Amygdala (tissue), 56 donors: Measurements from ENCODE around the gene VGLL1.
A peak's percentile ranks its signal among the peaks of the same experiment; 100 is the strongest.

Source experiments
- DNase-seq, 56 donors: peaks; one replicate each; lab custom pipeline; 2025; lab: John Stamatoyannopoulos, UW

The VGLL1 gene, protein sequence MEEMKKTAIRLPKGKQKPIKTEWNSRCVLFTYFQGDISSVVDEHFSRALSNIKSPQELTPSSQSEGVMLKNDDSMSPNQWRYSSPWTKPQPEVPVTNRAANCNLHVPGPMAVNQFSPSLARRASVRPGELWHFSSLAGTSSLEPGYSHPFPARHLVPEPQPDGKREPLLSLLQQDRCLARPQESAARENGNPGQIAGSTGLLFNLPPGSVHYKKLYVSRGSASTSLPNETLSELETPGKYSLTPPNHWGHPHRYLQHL

DNA sequence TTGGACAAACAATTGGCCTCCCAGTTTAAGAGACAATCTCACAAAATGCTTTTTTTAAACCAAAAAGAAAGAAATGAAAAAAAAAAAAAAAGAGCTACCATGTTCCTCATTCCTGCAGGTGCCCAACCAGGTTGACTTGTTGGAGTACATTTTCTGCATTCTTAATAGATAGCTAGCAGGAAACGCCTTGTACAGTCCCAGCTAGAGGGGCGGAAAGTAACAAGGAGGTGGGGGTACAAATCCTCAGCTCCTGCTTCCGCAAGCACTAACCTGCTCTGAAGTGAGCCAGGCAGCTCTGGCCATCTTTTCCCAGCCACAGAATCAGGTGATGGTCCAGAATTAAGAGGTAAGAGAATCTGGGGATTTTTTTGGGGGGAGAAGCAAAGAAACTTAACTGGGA, at the start of gene VGLL1:
VGLL1 (plus strand) TSS at position 265 of the 400 bp plus-strand sequence. CDS start 3,806 bp downstream, outside the sequence.
- no peak for DNase-seq

DNA sequence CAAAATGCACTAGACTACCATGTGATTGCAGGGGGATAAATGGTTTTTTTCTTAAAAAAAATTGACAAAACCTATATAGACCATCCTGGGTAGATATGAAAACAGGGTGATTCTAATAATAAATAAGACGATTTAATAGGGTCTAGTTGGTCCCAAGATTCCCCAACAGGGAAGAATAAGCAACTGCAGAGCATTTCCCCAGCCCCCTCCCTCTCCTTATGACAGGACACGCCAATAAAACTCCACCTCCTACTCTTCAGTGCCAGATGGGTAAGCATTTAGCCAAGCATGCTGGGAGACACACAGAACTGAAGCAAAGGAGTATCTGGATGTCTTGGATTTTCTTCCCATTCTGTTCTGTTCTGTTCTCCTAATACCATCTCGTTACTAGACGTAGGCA, 44.4 kb upstream of the VGLL1 start, which contains the start of gene BRS3:
BRS3 (plus strand) TSS at position 301 of the 400 bp plus-strand sequence. CDS start 168 bp downstream, outside the sequence.
- DNase-seq, result no peak

DNA sequence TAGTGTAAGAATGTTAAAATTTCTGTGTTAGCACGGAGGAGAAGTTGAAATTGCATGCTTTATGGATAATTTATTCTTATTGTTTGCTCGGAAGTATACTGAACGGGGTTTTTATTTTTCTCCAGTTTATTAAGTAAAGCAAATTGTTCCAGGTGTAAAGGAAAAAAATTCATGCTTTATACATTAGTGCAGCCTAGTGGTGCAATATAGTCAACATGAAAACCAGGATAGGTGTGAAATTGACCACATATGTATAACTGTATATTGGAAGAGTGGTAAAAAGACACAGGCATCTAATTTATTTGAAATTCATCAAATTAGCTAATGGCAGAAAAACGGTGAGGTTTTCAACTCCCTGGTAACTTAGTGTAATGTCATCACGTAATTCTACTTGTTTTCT, 43.3 kb upstream of the VGLL1 start:
- DNase-seq, result no peak

DNA sequence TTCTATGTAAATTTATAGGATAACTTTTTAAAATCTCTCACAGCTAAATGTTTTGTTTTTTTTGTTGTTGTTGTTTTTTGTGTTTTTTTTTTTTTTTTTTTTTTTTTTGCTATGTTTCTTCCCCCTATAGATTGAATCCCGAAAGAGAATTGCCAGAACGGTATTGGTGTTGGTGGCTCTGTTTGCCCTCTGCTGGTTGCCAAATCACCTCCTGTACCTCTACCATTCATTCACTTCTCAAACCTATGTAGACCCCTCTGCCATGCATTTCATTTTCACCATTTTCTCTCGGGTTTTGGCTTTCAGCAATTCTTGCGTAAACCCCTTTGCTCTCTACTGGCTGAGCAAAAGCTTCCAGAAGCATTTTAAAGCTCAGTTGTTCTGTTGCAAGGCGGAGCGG, 40.2 kb upstream of the VGLL1 start:
- no peak for DNase-seq

DNA sequence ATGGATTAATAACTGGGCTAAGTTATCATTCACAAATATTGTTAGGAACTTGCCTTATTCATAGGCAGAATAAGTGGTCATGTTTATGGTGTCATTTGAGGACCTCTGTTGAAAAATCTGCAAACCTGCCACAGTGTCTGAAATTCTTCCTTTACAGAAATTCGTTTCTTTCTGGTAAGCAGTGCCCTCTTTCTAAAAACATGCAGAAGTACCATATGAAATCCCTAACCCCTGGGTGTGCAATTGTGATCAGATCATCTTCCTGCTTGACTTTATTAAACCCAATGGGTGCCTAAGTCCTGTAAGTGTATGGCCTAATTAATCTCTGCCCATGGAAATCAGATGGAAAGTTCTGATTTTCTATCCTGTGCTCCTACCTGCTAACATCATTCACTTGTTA, 39.0 kb upstream of the VGLL1 start:
- no peak for DNase-seq

DNA sequence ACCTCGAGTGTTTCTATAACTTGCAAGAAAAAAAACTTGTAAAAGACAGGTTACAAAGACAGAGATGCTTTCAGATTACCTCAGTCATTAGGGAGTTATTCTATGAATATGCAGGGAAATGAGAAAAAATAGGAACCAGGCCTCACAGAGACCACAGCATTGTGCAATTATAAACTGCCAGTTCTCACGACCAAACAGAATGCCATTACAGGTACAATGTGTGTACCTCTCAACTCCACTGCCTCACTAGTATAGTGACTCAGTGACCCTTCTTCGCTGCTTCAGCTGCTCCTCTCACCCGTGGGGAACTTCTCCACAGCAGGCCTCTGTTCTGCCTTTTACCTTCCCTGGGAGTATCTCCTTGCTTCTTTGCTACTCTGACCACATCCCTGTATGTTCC, 37.0 kb upstream of the VGLL1 start:
- DNase-seq, result no peak

DNA sequence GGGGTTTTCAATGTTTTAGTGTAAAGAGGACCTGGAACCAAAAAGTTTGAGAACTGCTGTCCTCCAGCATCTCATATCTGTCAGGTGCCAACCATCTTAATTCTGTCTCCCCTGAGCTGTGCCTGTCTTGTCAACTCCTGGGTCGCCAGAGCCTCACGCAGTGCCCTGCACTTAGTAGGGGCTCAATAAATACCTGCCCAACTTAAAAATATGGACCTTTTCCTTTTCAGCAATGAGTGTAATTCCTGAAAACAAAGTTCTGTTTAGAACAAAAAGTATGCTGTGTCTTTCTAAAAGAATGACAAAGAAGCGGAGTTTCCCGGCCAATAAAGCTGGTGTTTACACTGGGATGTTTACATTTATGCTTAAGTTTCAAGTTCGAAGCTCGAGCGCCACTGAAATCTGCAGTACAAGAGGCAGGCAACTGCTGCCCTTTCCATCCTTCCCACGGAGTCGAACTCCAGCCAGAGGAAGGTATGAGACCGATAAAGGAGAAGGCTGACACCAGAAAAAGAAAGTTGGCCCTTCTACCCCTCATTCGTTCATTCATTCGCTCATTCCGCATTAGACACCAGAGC, 35.7 kb upstream of the VGLL1 start:
- DNase-seq, result peak in 2 of 56 donors; percentile 25 to 47

DNA sequence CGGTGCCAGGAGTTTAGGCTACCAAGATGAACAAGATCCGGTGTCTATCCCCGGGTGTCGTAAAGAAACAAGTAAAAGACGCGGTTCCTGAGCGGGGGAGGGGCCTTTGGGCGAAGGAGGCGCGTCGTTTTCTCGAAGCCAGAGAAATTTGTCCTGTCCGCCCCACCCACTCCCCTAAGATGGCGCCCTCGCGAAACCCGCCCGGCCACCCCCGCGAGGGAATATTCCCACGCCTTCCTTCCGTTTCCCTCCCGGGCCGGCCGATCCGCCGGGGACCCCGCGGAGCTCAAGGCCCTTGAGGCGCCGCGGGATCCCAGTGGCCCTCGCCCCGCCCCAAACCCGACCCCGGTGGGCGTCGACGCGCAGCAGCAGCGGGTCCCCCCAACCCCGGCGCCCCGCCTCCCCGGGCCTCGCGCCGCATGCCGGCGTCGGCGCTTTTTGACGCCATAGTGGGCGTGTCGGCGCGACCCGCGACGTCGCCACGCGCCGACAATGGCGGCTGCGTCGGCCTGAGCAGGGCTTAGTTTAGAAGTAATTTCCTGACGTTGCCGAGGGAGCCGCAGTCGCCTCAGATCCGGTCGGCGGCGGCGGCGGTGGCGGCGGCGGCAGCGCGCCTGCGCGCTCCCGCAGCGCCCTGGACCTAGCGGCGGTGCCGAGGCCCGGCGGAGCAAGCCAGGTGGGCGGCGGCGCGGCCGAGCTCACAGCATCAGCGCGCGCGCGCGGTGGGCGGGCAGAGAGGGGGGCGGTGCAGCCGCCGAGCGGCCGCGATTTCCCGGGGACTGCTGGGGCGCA, 35.1 kb upstream of the VGLL1 start:
- peak; percentile 5 to 87 (median 68) for DNase-seq

DNA sequence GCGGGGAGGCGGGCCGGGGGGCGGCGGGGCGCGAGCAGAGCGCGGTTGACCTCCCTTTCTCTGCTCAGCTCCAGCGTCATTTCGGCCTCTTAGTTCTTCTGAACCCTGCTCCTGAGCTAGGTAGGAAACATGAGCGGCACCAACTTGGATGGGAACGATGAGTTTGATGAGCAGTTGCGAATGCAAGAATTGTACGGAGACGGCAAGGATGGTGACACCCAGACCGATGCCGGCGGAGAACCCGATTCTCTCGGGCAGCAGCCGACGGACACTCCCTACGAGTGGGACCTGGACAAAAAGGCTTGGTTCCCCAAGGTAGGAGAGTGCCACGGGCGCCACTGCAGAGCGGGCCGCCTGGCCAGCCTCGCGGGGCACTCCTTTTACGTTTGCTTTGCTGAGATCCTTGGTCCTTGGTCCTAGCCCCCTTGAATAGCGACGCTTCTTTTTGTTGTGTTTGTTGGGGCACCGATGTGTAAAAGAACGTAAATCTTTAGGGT, 34.4 kb upstream of the VGLL1 start, which contains the start of gene HTATSF1:
HTATSF1 (plus strand) TSS at position 37 of the 497 bp plus-strand sequence; CDS start at position 130, 93 bp downstream.
- DNase-seq, result peak in 8 of 56 donors; percentile 10 to 56 (median 24)

DNA sequence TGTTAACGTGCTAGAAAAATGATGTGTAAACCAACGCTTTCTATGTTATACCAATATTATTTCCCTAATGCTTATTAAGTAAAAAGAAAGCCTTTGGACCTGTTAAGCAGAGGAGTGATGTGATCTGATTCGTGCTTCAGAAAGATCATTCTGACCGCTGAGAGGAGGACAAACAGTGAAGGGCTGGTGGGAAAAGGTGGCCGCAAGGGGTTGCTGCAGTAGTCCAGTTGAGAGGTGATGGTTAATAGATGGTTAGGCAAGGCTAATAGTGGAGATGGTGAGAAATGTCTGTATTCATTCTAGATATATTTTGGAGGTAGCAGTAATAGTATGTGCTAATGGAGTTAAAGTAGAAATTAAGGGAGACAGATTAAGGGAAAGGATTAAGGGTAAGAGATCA, 12.9 kb upstream of the VGLL1 start:
- DNase-seq, result no peak

DNA sequence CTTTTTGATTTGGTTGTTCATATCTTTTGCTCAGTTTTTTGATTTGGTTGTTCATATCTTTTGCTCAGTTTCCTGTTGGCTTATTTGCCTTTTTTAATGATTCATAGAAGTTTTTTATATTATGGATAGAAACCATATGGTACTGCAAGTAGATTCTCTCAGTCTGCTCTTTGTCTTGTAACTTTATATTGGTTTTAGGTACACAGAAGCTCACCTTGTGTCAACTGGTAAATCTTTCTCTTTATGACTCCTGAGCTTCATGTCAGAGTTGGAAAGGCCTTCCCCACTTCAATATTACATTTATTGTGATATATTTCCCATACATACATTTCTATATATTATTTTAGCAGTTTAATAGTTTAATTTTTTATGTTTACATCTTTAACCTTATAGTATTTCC, 8.2 kb upstream of the VGLL1 start:
- DNase-seq, result no peak

DNA sequence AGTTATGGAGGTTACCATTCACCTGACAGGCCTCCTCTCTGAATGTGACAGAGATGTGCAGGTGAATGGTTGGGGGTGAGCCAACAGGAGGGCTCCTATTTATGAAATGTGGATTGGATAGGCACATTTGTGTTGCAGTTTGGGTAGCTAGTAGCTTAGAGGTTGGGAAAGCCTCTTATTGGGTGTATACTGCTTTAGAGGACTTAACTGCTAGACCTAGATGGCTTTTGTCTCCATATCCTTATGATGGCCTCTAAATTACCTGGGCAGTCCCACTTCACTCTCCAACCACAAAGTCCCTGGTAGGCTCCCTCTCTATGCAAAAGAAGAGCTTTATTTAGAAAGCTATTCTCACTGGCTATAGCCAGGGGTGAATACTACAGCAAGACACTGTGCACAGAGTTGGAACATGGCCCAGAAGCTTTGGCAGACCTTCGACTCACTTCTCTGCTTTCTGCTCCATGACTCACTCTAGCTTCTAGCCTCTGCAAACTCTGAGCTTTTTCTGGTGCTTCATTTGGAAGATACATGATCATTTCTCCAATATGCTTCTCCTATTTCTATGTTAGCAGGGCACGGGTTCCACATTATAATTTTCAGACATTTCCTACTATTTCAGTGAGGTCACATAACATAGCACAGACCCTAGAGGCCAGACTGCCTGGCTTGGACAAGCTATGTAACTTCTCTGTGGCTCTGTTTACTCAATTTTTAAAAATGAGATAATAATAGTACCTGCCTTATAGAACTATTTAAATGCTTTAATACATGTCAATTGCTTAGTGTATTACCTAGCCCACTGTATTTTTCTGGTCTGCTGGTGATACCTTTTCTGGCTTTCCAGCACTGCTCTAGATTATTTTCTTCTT, 6.0 kb upstream of the VGLL1 start:
- peak in 25 of 56 donors; percentile 0 to 43 (median 3) for DNase-seq

DNA sequence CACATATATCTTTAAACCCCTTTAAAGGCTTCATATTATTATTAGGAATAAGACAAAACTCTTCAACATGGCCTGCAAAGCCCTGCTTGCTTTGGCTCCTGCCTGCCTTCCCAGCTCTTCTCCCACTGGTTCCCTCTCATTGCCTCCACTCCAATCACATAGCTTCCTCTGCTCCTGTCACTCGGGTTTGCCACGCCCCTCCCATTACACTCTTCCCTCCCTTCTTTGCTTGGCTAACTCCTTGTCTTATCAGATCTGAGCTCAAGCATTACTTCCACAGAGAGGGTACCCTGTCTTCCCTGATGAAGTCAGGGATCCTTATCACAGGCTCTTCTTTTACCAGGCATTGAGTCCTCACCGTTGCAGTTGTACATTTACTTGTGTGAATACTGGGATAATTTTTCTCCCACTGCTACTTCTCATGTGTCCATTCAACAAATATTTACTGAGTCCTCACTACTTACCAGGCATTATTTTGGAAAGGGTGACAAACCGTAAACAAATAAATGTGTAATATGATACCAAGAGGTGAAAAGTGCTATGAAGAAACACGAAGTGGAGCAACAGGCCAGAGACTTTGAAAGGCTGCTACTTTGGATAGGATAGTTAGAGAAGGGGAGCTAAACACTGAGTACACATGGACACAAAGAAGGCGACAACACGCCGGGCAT, 3.2 kb upstream of the VGLL1 start:
- no peak for DNase-seq

DNA sequence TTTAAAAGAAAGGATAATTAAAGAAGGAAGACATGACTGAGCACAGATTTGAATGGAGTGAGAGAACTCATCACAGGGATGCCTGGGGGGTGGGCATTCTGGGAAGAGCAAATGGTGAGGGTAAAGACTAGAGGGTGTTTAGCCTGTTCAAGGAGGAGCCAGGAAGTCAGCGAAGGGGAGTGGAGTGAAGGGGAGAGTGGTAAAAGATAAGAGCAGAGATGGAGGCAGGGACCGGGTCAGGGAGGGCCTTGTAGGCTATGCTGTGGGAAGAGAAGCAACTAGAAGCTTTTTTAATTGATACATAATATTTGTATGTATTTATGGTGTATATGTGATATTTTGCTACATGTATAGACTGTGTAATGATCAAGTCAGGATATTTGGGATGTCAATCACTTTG, 2.2 kb upstream of the VGLL1 start:
- no peak for DNase-seq

DNA sequence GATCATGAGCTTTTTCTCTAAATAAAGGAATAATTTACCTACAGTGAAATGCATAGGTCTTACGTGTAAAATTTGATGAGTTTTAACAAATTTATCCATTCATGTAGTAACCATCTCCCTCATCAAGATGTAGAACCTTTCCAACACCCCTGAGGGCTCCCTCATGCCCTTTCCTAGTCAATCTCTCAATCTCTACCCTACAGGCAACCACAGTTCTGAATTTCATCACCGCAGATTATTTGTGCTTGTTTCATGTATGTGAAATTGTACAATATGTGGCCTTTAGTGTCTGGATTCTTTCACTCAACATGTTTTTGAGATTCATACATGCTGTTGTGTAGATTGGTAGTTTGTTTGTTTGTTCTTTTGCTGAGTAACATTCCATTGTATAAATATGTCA, 2.1 kb downstream of the VGLL1 start:
- no peak for DNase-seq

DNA sequence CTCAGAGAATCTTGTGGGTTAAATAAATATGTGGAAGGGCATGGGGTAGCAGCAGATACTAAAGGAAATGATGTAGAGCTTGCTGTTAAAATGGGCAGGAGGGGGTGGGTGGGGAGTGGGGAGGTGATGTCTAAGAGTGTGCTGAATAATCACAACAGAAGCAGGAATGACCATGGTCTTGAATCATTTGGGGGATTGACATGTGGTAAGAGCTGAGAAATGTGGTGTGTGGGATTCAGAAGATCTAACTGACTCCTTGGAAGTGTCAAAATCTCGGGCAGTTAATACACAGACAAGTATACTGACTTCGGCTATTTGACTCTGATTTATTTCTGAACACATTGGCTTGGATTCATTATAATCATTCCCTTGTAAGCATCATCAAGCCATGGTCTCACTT, 6.8 kb downstream of the VGLL1 start:
- no peak for DNase-seq

DNA sequence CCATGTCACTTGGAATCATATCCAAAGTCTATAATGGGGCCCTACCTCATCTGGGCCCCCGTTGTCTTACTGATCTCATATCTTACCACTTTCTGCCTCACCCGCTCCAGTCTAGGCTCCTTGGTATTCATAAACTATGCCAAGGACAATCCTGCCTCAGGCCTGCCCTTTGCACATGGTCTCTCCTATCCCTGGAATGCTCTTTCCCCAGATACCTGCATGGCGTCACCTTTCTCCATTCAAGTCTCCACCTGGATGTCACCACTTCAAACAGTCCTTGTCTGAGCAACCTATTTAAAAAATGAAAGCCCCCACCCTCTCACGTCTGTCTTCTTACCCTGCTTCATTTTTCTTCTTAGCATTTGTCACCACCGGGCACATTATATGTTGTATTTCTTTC, 8.2 kb downstream of the VGLL1 start:
- DNase-seq, result no peak

DNA sequence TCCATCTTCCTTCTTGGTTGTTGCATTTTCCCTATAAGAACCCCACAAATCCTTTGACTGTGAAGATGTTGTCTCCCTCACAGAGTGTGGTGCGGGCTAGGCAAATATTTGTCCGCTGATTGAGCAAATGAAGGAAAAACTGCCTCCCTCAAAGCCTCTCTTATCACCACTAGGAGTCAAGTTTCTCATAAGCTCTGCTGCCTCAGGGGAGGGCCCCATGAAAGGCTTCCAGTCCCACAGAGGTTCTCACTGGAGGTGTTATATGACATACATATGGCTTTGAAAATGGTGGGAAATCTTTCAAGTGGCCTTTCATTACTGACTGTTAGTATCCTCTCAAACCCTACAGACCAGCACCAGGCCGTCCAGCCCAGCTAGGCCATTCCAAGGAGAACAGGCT, 9.3 kb downstream of the VGLL1 start:
- no peak for DNase-seq

DNA sequence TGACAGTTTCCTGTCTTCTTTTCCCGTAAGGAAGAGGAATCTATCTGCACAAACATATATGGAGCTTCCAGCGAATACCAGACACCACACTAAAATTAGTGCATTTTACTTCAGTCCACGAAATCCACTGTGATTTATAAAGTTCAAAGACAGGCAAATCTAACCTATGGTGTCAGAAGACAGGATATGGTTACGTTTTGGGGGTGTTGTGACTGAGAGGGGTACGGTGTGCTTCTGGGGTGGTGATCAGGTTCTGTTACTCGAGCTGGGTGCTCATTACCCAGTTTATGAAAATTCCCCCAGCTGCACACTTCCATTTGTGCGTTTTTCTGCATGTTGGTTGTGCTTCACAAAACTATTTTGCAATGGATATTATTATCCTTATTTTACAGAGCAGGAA, 10.3 kb downstream of the VGLL1 start:
- DNase-seq, result no peak

DNA sequence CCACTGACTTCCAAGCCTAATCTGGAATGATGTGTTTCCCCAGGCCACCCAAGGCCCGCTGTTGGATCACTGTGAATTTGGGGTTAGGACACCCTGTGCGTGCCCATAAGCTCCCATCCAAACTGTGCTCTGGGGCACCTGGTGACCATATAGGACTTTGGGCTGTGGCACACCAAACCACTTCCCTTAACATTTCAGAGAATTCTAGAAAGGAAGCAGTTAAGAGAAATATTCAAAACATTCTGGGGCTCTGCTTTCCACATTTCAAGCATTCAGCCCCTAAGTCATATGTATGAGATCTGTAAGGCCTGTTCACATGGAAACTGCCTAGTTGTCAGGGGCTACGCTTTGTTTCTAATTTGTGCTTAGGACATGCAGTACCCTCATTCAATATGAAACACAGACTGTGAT, 14.4 kb downstream of the VGLL1 start:
- DNase-seq, result no peak
